Glomerular visceral epithelial cell (primary cell): Measurements from ENCODE around the gene USP14.
A peak's percentile ranks its signal among the peaks of the same experiment; 100 is the strongest.

Experiments
- DNase-seq: peaks from one replicate; pipeline ENCODE4 v3.0.0-alpha.2; 2016; ENCODE audit errors: extremely low spot score

Gene USP14

DNA sequence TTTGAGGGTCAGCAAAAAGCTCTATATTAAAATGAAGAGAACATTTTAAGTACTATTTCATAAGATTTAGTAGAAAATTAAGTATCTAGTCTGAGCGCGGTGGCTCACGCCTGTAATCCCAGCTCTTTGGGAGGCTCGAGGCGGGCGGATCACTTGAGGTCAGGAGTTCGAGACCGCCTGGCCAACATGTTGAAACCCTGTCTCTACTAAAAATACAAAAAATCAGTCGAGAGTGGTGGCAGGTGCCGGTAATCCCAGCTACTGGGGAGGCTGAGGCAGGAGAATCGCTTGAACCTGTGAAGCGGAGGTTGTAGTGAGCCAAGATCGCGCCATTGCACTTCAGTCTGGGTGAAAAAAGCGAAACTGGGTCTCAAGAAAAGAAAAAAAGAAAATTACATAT is 1.6 kb downstream of the USP14 start:
- no peak for DNase-seq

- DNase-seq = no peak
Measured at GRCh38 chr18:160831-161570, 2.6 kb downstream of the USP14 start.

DNA sequence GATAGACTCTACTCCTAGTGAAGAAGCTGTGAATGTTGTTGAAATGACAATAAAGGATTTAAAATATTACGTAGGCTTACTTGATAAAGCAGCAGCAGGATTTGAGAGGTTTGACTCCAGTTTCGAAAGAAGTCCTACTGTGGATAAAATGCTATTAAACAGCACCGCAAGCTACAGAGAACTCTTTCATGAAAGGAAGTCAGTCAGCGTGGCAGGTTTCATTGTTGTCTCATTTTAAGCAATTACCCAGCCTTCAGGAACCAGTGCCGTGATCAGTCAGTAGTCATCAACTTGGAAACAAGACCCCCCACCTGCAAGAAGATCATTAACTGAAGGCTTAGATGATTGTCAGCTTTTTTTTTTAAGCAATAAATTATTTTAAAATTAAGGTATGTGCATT is 14.0 kb downstream of the USP14 start:
- DNase-seq = no peak

GRCh38 chr18:179499-179898 is 21.1 kb downstream of the USP14 start:
- no peak for DNase-seq

- DNase-seq = no peak
Measured at GRCh38 chr18:181711-182110, 23.4 kb downstream of the USP14 start.

- peak; percentile 4 for DNase-seq
Measured at GRCh38 chr18:183769-184168, 25.4 kb downstream of the USP14 start.

GRCh38 chr18:189254-189653 is 30.9 kb downstream of the USP14 start:
- DNase-seq = no peak

DNA sequence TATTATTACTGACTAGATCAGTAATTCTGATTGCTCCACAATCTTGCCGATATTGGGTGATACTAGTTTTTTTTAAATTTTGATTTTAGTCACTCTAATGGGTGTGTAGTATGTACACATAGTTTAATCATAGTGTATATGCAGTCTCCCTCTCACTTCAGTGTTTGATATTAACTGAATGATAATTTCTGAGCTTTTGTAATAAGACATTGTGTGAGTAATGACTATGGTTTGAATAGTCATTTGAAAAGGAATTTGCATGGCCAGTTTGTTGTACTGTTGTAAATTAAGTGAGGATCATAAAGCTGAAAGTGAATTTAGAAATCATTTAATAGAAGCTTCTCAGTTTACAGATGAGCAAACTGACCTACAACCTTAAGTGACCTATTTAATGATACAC is 33.4 kb downstream of the USP14 start:
- DNase-seq = no peak

GRCh38 chr18:192801-193200 is 34.4 kb downstream of the USP14 start:
- DNase-seq = no peak

DNA sequence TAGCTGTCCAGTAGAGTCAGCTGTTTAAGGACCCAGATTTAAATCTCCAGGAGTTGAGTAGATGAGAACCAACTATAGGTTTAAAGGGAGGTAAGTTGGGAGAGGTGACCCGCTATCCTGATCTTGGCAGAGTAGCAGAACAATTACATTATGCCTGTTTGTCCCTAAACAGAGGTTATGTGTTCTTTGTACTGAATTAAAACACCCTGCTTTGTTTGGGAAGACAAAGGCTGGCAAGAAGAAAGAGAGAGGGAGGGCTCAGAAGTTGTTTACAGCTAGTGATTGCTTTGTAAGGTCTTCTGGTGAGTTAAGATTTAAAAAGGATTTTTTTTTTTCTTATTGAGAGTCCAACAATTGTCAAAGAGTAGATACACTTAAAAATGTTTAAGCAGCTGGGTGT is 37.3 kb downstream of the USP14 start:
- no peak for DNase-seq

- no peak for DNase-seq
Measured at GRCh38 chr18:199214-199613, 40.9 kb downstream of the USP14 start.

DNA sequence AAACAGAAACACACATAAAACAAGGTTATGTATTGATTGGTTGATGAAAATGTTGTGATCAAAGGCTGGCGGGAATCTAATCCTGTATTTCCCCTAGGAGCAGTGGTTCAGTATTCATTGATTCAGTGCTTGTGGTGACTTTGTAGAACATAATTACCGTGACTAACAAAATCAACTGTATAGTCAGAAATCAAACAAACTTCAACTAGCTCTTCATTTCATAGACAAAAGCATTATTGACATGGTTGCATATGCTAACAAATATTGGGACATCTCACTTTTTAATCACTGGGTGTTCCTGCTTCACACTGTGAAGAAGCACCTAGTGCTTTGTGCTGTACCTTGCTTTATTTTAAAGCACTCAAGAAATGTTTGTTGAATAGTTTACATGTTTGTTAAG is 41.4 kb downstream of the USP14 start:
- no peak for DNase-seq

DNA sequence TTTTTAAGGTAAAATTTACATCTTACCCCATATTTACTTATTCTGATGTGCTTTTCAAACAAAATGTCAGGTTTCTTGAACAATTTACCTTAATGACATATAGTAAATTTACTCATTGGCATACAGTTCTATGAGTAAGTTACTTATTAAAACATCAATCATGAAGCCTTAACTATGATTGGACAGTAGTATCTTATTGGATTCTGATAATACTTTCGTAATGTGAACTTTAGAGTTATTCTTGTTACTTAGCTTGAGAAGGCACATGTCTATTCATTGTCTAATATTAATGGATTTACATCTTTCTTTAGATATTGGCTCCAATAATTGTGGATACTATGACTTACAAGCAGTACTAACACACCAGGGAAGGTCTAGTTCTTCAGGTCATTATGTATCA is 51.7 kb downstream of the USP14 start:
- no peak for DNase-seq

GRCh38 chr18:210733-211132 is 52.4 kb downstream of the USP14 start:
- no peak for DNase-seq

GRCh38 chr18:211582-211981 is 53.2 kb downstream of the USP14 start:
- no peak for DNase-seq

DNA sequence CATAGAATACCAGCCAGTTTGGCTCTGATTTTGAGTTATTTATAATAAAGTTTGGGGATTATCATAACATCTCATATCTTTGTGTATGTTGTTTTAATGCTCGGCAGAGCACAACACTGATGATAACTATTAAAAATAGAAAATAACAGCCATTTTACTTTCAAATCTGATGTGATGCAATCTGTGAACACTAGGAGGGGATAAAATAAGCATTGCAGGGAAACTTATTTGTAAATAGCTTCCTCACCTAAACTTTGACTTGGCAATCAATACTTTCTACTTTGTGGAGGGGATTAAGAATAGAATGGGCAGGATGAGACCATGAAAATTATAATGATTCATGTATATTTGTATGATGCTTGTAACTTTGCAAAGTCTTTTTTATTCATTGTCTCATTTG is 54.4 kb downstream of the USP14 start:
- no peak for DNase-seq

- no peak for DNase-seq
Measured at GRCh38 chr18:213505-213904, 55.1 kb downstream of the USP14 start.

DNA sequence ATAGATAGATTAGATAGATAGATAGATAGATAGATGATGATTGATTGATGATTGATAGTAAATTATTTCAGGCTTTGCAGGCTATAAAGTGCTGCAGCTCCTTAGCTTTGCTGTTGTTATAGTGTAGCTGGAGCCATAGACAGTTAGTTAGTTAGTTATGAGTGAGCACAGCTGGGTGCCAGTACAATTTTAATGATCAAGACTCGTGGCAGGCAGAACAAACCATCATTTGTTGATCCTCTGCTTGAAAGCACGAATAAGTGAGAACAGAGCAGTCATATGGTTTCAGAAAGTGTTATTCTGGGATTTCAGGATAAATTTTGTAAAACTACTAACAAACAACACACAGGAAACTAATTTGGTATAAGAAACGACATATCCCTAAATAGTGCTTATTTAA is 55.6 kb downstream of the USP14 start:
- no peak for DNase-seq

- DNase-seq = no peak
Measured at GRCh38 chr18:215448-216010, 57.2 kb downstream of the USP14 start.

DNA sequence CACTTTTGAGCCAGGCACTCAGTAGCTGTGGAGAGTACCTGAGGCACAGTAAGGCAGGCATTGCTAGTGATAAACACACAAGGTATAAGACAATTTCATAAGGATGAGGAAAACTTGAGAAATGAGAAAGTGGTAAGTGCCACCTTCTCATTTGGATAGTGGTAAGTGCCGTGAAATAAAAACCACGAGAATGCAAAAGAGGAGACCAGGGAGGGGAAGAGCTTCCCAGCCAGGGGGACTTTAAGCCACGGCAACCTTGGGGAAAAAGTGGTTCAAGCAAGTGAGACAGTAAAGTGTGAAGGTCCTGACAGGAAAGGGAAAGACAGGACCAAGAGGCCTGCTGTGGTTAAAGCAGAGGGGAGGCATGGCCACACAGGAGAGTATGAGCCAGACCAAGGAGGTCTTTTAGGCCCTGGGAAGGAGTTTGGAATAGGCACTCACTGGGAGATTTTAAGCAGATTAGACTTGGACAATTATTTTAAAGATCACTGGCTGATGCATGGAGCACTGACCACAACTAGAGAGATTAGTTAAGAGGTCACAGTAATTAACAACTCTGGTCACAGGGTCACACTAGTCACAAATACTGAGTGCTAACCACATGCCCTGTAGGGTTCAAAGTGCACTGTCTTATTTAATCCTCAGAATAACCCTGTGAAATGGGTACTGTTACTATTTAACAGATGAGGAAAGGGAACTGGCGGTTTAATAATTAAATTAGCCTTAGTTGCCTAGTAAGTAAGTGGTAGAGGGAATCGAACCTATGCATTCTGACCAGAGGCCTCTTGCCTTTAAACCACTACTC is 59.4 kb downstream of the USP14 start:
- DNase-seq = peak; percentile 3

GRCh38 chr18:220708-221107 is 62.4 kb downstream of the USP14 start:
- DNase-seq = no peak

- DNase-seq = no peak
Measured at GRCh38 chr18:225745-226144, 67.4 kb downstream of the USP14 start.

GRCh38 chr18:227374-227773 is 69.0 kb downstream of the USP14 start:
- no peak for DNase-seq
